CD14-positive monocyte (primary cell): ENCODE measurements around the gene TMED9. TPM values are rescaled to one million over a fixed set of nuclear protein-coding genes. Genes with fewer than 3 reads are reported as not detected.
A peak's percentile ranks its signal among the peaks of the same experiment; 100 is the strongest.

Source experiments
- DNase-seq, 3 donors: peaks; one replicate each; pipeline ENCODE4 v3.0.0-alpha.2; 2011 to 2022
- H2AFZ ChIP-seq: 2 replicates; pipeline ENCODE4 v1.6.0; 2012; ENCODE audit warnings: mild to moderate bottlenecking, low read depth, low read length, inconsistent platforms; ENCODE audit not compliant: insufficient read depth, poor library complexity, severe bottlenecking
- H3K27ac ChIP-seq, 2 donors: 1 replicate in 1 of 2; 2 replicates in 1 of 2; pipeline ENCODE4 v1.5.1; 2012 to 2013; ENCODE audit warnings: low read length in 2 of 2, control low read depth in 1 of 2, inconsistent platforms in 1 of 2, low read depth in 1 of 2, mild to moderate bottlenecking in 1 of 2
- H3K27me3 ChIP-seq, 2 donors: one replicate each; pipeline versions ENCODE4 v1.6.0 to v1.6.1; 2011 to 2013; ENCODE audit warnings: low read length in 2 of 2; ENCODE audit not compliant: control insufficient read depth in 2 of 2, insufficient read depth in 2 of 2
- H3K36me3 ChIP-seq, 2 donors: replicated peaks in 1 of 2; 1 replicate in 1 of 2; 2 replicates in 1 of 2; pipeline versions ENCODE4 v1.5.1 to v1.6.1; 2012 to 2013; ENCODE audit warnings: low read length in 2 of 2, control low read depth in 1 of 2, inconsistent platforms in 1 of 2, mild to moderate bottlenecking in 1 of 2; ENCODE audit not compliant: insufficient read depth in 2 of 2, control insufficient read depth in 1 of 2
- H3K4me1 ChIP-seq, 2 donors: 1 replicate in 1 of 2; 2 replicates in 1 of 2; pipeline versions ENCODE4 v1.5.1 to v1.6.1; 2012 to 2013; ENCODE audit warnings: low read length in 2 of 2, control low read depth in 1 of 2, inconsistent platforms in 1 of 2, mild to moderate bottlenecking in 1 of 2, moderate library complexity in 1 of 2; ENCODE audit not compliant: insufficient read depth in 2 of 2, control insufficient read depth in 1 of 2
- H3K4me2 ChIP-seq: replicated peaks from 2 replicates; pipeline ENCODE3; 2012; ENCODE audit warnings: low read length, moderate library complexity, mild to moderate bottlenecking; ENCODE audit not compliant: poor library complexity, severe bottlenecking; ENCODE audit errors: extremely low read depth
- H3K4me3 ChIP-seq, 3 experiments: fragments of 200-600 bp in 1 of 3; sonication (generic) in 1 of 3; replicated peaks in 1 of 3; 1 replicate in 2 of 3; 2 replicates in 1 of 3; pipeline ENCODE4 v1.5.1; 2011 to 2013; ENCODE audit warnings: low read length in 3 of 3, mild to moderate bottlenecking in 3 of 3, control low read depth in 2 of 3, low read depth in 2 of 3, inconsistent platforms in 1 of 3, moderate library complexity in 1 of 3
- H3K79me2 ChIP-seq: 2 replicates; pipeline ENCODE4 v1.6.0; 2012; ENCODE audit warnings: mild to moderate bottlenecking, control low read depth, inconsistent platforms, low read length, moderate library complexity; ENCODE audit not compliant: insufficient read depth
- H3K9ac ChIP-seq: 2 replicates; pipeline ENCODE4 v1.6.0; 2017; ENCODE audit warnings: low read length, mild to moderate bottlenecking; ENCODE audit not compliant: insufficient read depth, poor library complexity, severe bottlenecking
- H3K9me3 ChIP-seq, 2 donors: replicated peaks in 1 of 2; 1 replicate in 1 of 2; 2 replicates in 1 of 2; pipeline versions ENCODE4 v1.5.1 to v1.6.1; 2012 to 2013; ENCODE audit warnings: low read length in 2 of 2, control low read depth in 1 of 2; ENCODE audit not compliant: control insufficient read depth in 1 of 2, insufficient read depth in 1 of 2
- H4K20me1 ChIP-seq: 2 replicates; pipeline ENCODE4 v1.6.0; 2012; ENCODE audit warnings: mild to moderate bottlenecking, low read length, control low read depth, moderate library complexity; ENCODE audit not compliant: insufficient read depth
- H3K27ac Mint-ChIP-seq, 7 donors: one replicate each; pipeline ENCODE4 v1.8.0; 2020; ENCODE audit warnings: mild to moderate bottlenecking in 7 of 7, mixed read lengths in 7 of 7, moderate library complexity in 6 of 7, inconsistent platforms in 2 of 7
- H3K27me3 Mint-ChIP-seq, 3 donors: one replicate each; pipeline ENCODE4 v1.8.0; 2021 to 2022; ENCODE audit warnings: low read depth in 3 of 3, mild to moderate bottlenecking in 3 of 3, mixed read lengths in 3 of 3, moderate library complexity in 3 of 3, inconsistent platforms in 1 of 3
- H3K36me3 Mint-ChIP-seq, 2 donors: one replicate each; pipeline ENCODE4 v1.8.0; 2020; ENCODE audit warnings: mixed read lengths in 2 of 2, inconsistent platforms in 1 of 2, mild to moderate bottlenecking in 1 of 2
- H3K4me1 Mint-ChIP-seq: one replicate; pipeline ENCODE4 v1.8.0; 2020; ENCODE audit warnings: mild to moderate bottlenecking, mixed read lengths
- H3K4me3 Mint-ChIP-seq, 2 donors: one replicate each; pipeline ENCODE4 v1.8.0; 2020; ENCODE audit warnings: mild to moderate bottlenecking in 2 of 2, mixed read lengths in 2 of 2, moderate library complexity in 1 of 2
- H3K9me3 Mint-ChIP-seq, 7 donors: one replicate each; pipeline ENCODE4 v1.8.0; 2020 to 2022; ENCODE audit warnings: mixed read lengths in 7 of 7, mild to moderate bottlenecking in 6 of 7, moderate library complexity in 6 of 7, inconsistent platforms in 2 of 7
- CTCF ChIP-seq: fragments of 200-600 bp; IDR thresholded peaks from one replicate; pipeline ENCODE4 v1.8.0; 2022; ENCODE audit warnings: antibody characterized with exemption, mild to moderate bottlenecking
- WGBS: methylation state at CpG from one replicate; pipeline ENCODE4 v1.1.5; 2013; ENCODE audit warnings: missing lambda C conversion rate; ENCODE audit not compliant: insufficient coverage; 5-methylcytosine and 5-hydroxymethylcytosine counted together
- intact Hi-C, 2 donors: fragments of 100-400 bp; cut with micrococcal nuclease; formaldehyde crosslinking; loops; one replicate each; pipeline versions ENCODE4 v1.15.0 to v1.15.1; 2023
- polyA plus RNA-seq, 3 donors: library from polyadenylated mRNA; depleted of rRNA in 1 of 3; unstranded in 2 of 3; stranded (reverse) in 1 of 3; fragments of 300-500 nt in 2 of 3; fragments of >200 nt in 1 of 3; fragmentation: Illumina TruSeq in 2 of 3; gene quantifications; 1 replicate in 2 of 3; 2 replicates in 1 of 3; pipeline ENCODE4 v1.2.3, GENCODE V29; 2012 to 2021

TMED9 gene
- polyA plus RNA-seq, 3 donors = 98.2 to 150 (median 136) TPM

- Histone ChIP-seq H3K36me3 (peaks cover 33 to 39% of the 10 kb centered on the region in 2 donors), H3K9me3 (no peaks in the 10 kb centered on the region), H3K79me2 (peaks cover 24% of the 10 kb centered on the region), H3K4me3 (no peak overlapping the region), H3K4me2 (no peak overlapping the region), H3K4me1 (peaks cover 17 to 25% of the 10 kb centered on the region in 2 donors), H2AFZ (no peak overlapping the region), H3K27ac (no peak overlapping the region), H3K27me3 (peaks cover 3 to 7% of the 10 kb centered on the region in 2 donors), H3K9ac (no peak overlapping the region), H4K20me1 (peaks cover 36% of the 10 kb centered on the region)
- TF ChIP-seq CTCF = no peak
- WGBS = 42% methylated on average over 3 of the region's 3 CpGs
- no peak for DNase-seq
- H3K27me3 Mint-ChIP-seq = peaks cover 7 to 16% (median 9%) of the 10 kb centered on the region in 3 donors
- H3K4me1 Mint-ChIP-seq = peaks cover 29% of the 10 kb centered on the region
- H3K4me3 Mint-ChIP-seq = no peak overlapping the region
- H3K27ac Mint-ChIP-seq = peak overlapping the region in 2 of 7 donors; percentile 5 to 10
- H3K36me3 Mint-ChIP-seq = peaks cover 33 to 38% of the 10 kb centered on the region in 2 donors
- no peaks in the 10 kb centered on the region for H3K9me3 Mint-ChIP-seq
- intact Hi-C loops = loop anchor here (10.0 kb wide), 2 partner anchors 279 to 289 kb away; partner anchors contain the start of genes MXD3 (in 1 of the 2), PRELID1 (in 1 of the 2) and RAB24 (in 1 of the 2)
Measured at GRCh38 chr5:177593511-177593910, 1.5 kb downstream of the TMED9 start.

GRCh38 chr5:177594071-177594470, 2.1 kb downstream of the TMED9 start:
- peaks cover 36% of the 10 kb centered on the region for H4K20me1 ChIP-seq
- H3K4me3 ChIP-seq = no peak overlapping the region
- no peak overlapping the region for H3K4me3 Mint-ChIP-seq
- no peak overlapping the region for H3K27ac ChIP-seq
- H3K36me3 ChIP-seq = peaks cover 33 to 39% of the 10 kb centered on the region in 2 donors
- H3K4me1 ChIP-seq = peaks cover 22 to 27% of the 10 kb centered on the region in 2 donors
- H3K9ac ChIP-seq = no peak overlapping the region
- peaks cover 33 to 38% of the 10 kb centered on the region in 2 donors for H3K36me3 Mint-ChIP-seq
- 98% methylated on average over 5 of the region's 8 CpGs for WGBS
- H3K4me1 Mint-ChIP-seq = peaks cover 34% of the 10 kb centered on the region
- DNase-seq = no peak
- H3K27ac Mint-ChIP-seq = no peak overlapping the region
- peaks cover 7 to 16% (median 9%) of the 10 kb centered on the region in 3 donors for H3K27me3 Mint-ChIP-seq
- no peaks in the 10 kb centered on the region for H3K9me3 Mint-ChIP-seq
- intact Hi-C loops = loop anchor here (10.0 kb wide), 2 partner anchors 279 to 289 kb away; partner anchors contain the start of genes MXD3 (in 1 of the 2), PRELID1 (in 1 of the 2) and RAB24 (in 1 of the 2)
- peaks cover 3 to 7% of the 10 kb centered on the region in 2 donors for H3K27me3 ChIP-seq
- peaks cover 24% of the 10 kb centered on the region for H3K79me2 ChIP-seq
- H3K4me2 ChIP-seq = no peak overlapping the region
- TF ChIP-seq CTCF = no peak
- no peak overlapping the region for H2AFZ ChIP-seq
- H3K9me3 ChIP-seq = no peaks in the 10 kb centered on the region
